Heart left ventricle (tissue), 16 donors: ENCODE data around the gene DNAJB12. TPM values are rescaled to one million over a fixed set of nuclear protein-coding genes. Genes with fewer than 3 reads are reported as not detected.
"Not testable (repeated sequence)": the region's sequence is repeated elsewhere in the genome, so short reads cannot be mapped to it uniquely, and the experiment has no call there.

ENCODE experiments used
- ATAC-seq, 4 donors: fragments of 200-7000 bp; cut with Tn5 transposase; one replicate each; pipeline ENCODE4 v1.9.1; 2020 to 2022; ENCODE audit warnings: moderate library complexity in 4 of 4, mild to moderate bottlenecking in 3 of 4, moderate number of reproducible peaks in 1 of 4
- DNase-seq, 5 donors: peaks; one replicate each; pipeline ENCODE4 v3.0.0-alpha.2; 2020
- H3K27ac ChIP-seq, 12 donors: fragments of 200-600 bp; sonication (generic) in 4 of 12; one replicate each; pipeline versions ENCODE4 v1.5.0 to v1.8.0; 2016 to 2022; ENCODE audit warnings: mild to moderate bottlenecking in 2 of 12
- H3K27me3 ChIP-seq, 9 donors: fragments of 200-600 bp; sonication (generic) in 2 of 9; one replicate each; pipeline versions ENCODE4 v1.5.1 to v1.8.0; 2016 to 2022; ENCODE audit warnings: mild to moderate bottlenecking in 3 of 9
- H3K36me3 ChIP-seq, 9 donors: fragments of 200-600 bp; sonication (generic) in 2 of 9; one replicate each; pipeline versions ENCODE4 v1.5.0 to v1.8.0; 2018 to 2022; ENCODE audit warnings: mild to moderate bottlenecking in 2 of 9
- H3K4me1 ChIP-seq, 12 donors: fragments of 200-600 bp; sonication (generic) in 4 of 12; one replicate each; pipeline versions ENCODE4 v1.5.0 to v1.8.0; 2016 to 2022; ENCODE audit warnings: mild to moderate bottlenecking in 3 of 12
- H3K4me3 ChIP-seq, 12 donors: fragments of 200-600 bp; sonication (generic) in 4 of 12; one replicate each; pipeline versions ENCODE4 v1.5.0 to v1.8.0; 2017 to 2022; ENCODE audit warnings: mild to moderate bottlenecking in 9 of 12, moderate library complexity in 4 of 12
- H3K9me3 ChIP-seq, 12 donors: fragments of 200-600 bp; sonication (generic) in 4 of 12; one replicate each; pipeline versions ENCODE4 v1.5.0 to v1.8.0; 2016 to 2022; ENCODE audit warnings: mild to moderate bottlenecking in 1 of 12
- CTCF ChIP-seq, 12 donors: fragments of 200-600 bp; sonication (generic) in 4 of 12; IDR thresholded peaks; one replicate each; pipeline versions ENCODE4 v1.5.0 to v1.8.0; 2018 to 2022; ENCODE audit warnings: antibody characterized with exemption in 12 of 12, mild to moderate bottlenecking in 5 of 12
- POLR2A ChIP-seq, 2 donors: fragments of 450-650 bp; IDR thresholded peaks; one replicate each; pipeline ENCODE4 v1.6.1; 2017; ENCODE audit warnings: antibody characterized with exemption in 2 of 2, mild to moderate bottlenecking in 2 of 2, moderate library complexity in 2 of 2
- WGBS, 4 donors: extraction: QIAGEN DNeasy Blood & Tissue Kit in 2 of 4; methylation state at CpG; one replicate each; pipeline versions ENCODE4 v1.1.5 to v1.1.7; 2013 to 2018; 5-methylcytosine and 5-hydroxymethylcytosine counted together
- intact Hi-C, 10 donors: fragments of 100-400 bp; cut with DNase I; formaldehyde crosslinking; loops; one replicate each; pipeline versions ENCODE4 v1.11.1 to v1.14.2; 2022
- polyA plus RNA-seq, 2 donors: library from polyadenylated mRNA; stranded (reverse); fragments of 200-250 nt; gene quantifications; one replicate each; pipeline ENCODE4 v1.2.3, GENCODE V29; 2013
- total RNA-seq, 9 donors: library from RNA; depleted of rRNA in 2 of 9; stranded (reverse); fragments of >200 nt in 2 of 9; fragmentation: NEBNext Ultra II Directional in 3 of 9; extraction: Animal tissue kit (Norgen Biotek cat#: 25700) in 3 of 9; gene quantifications; one replicate each; pipeline versions ENCODE4 v1.1.0 to v1.2.4, GENCODE V29; 2016 to 2023
- donor health status: ischemic (EF 13 %, LVEDD 7.1; RV severe dilation, severe dysfunction).
- donor health status: healthy with polysubstance abuse.
- donor health status: DM: no; HTN: yes; CAD: no.
- donor health status: DM: no; HTN: no; CAD: no.
- donor health status: ischemic (EF 25% LVEDD 6.9; RV normal size, moderate dysfunction).
- donor health status: ischemic (EF 25% LVEDD 5.7; RV mildly dilated, moderate dysfunction).
- donor health status: healthy.
- donor health status: DM: yes; HTN: yes; CAD: no.
- donor health status: ischemic (EF 35%, LVEDD 5.7; RV mildly dilated, moderate dysfunction).
- donor health status: nonischemic (EF 11% LVEDD 7.7; RV severe dilation, severe dysfunction).
- donor health status: DM: yes; HTN: yes; CAD: no.
- donor health status: PGD.
- donor health status: ischemic (EF 29% LVEDD 5.4; RV normal size, mild dysfunction).
- donor health status: nonischemic (EF 23%, LVEDD 6.1; RV moderate dilation, normal function).

Gene DNAJB12
- total and polyA plus RNA-seq, 11 donors: 21.1 to 42.5 (median 29.1) TPM

GRCh38 chr10:72325243-72326175 is 29.2 kb downstream of the DNAJB12 start:
- peak in 1 of 2 donors; percentile 26 for TF ChIP-seq POLR2A (IDR thresholded peaks at IDR 0.05)
- intact Hi-C loops: loop anchor here in 6 of 10 donors (1.0 to 10.0 kb wide), 13 partner anchors 20 to 363 kb away; partner anchors contain the start of genes CHST3 (in 1 of the 6) and DDIT4 (in 1 of the 6)
- not testable (repeated sequence) for H3K27me3 ChIP-seq, H3K36me3 ChIP-seq, H3K9me3 ChIP-seq
- ATAC-seq (peak; percentile 21 to 68 (median 32)), DNase-seq (peak; percentile 79 to 84 (median 82))
- WGBS, 4 donors: 50 to 68% (median 61%) methylated on average over 39 to 49 of the region's 49 CpGs
- Histone ChIP-seq H3K4me1 (peaks cover 11 to 95% (median 48%) of the 10 kb centered on the region in 12 donors), H3K4me3 (peak overlapping the region in 10 of 12 donors; percentile 0 to 37 (median 21)), H3K27ac (peak overlapping the region; percentile 54 to 91 (median 82))

- Histone ChIP-seq H3K36me3 (no peaks in the 10 kb centered on the region), H3K4me1 (peaks cover 14 to 91% (median 60%) of the 10 kb centered on the region in 12 donors), H3K27ac (no peak overlapping the region), H3K4me3 (no peak overlapping the region), H3K9me3 (no peaks in the 10 kb centered on the region), H3K27me3 (no peaks in the 10 kb centered on the region)
- DNase-seq: no peak
- intact Hi-C loops: loop anchor here in 3 of 10 donors (2.0 to 10.0 kb wide), 4 partner anchors 25 to 89 kb away; partner anchors contain the start of gene DDIT4 (in 1 of the 3)
- ATAC-seq: no peak
- TF ChIP-seq CTCF (IDR thresholded peaks at IDR 0.05): no peak
- no peak for TF ChIP-seq POLR2A (IDR thresholded peaks at IDR 0.05)
- WGBS, 4 donors: 73 to 82% (median 76%) methylated on average over 10 to 12 of the region's 12 CpGs
These were observed 30.9 kb downstream of the DNAJB12 start for GRCh38 chr10:72323771-72324191.

DNA sequence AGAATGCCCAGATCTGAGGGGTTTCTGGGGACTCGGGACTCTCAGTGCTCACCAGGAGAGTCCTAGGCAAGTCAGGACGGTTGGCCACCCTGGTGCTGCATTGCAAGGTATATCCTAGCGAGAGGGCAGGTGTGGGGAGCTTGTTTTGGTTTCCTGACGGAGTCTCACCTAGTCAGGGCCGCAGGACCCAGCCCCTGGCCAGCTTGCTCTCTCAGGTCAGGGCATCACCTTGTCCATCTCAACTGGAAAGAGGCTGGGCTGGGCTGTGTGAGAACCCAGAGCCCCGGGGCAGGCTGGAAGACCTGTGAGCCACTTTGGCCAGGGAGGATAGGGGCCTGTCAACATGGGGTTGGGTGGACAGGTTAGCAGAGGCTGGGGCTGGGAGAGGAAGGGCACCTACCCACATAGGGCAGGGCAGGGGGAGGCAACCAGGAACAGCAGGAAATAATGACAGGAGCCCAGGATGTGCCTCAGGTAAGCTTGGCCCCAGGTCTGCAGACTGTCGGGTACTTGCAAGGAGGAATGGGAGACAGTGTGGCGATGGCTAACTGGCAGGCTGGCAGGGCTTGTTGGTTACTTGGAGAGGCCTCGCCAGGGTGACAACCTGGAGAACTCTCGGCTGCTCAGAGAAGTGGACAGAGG is 31.5 kb downstream of the DNAJB12 start:
- TF ChIP-seq CTCF (IDR thresholded peaks at IDR 0.05): no peak
- no peak for TF ChIP-seq POLR2A (IDR thresholded peaks at IDR 0.05)
- Histone ChIP-seq H3K36me3 (no peaks in the 10 kb centered on the region), H3K27ac (no peak overlapping the region), H3K4me3 (no peak overlapping the region), H3K4me1 (peaks cover 14 to 91% (median 58%) of the 10 kb centered on the region in 12 donors), H3K9me3 (no peaks in the 10 kb centered on the region), H3K27me3 (no peaks in the 10 kb centered on the region)
- ATAC-seq (no peak), DNase-seq (no peak)
- WGBS, 4 donors: 96 to 97% (median 96%) methylated on average over 8 to 10 of the region's 10 CpGs
- intact Hi-C loops: loop anchor here in 2 of 10 donors (5.0 to 10.0 kb wide), 3 partner anchors 46 to 88 kb away; partner anchors contain the start of gene DDIT4 (in 1 of the 2)

GRCh38 chr10:72322280-72323058 is 32.2 kb downstream of the DNAJB12 start:
- no peak overlapping the region for H3K4me3 ChIP-seq
- no peaks in the 10 kb centered on the region for H3K27me3 ChIP-seq
- intact Hi-C loops: loop anchor here in 2 of 10 donors (5.0 to 10.0 kb wide), 3 partner anchors 45 to 88 kb away; partner anchors contain the start of gene DDIT4 (in 1 of the 2)
- peak overlapping the region in 1 of 12 donors; percentile 27 for H3K27ac ChIP-seq
- no peaks in the 10 kb centered on the region for H3K36me3 ChIP-seq
- 89 to 94% (median 92%) methylated on average over 6 to 16 of the region's 16 CpGs for WGBS, 4 donors
- TF ChIP-seq POLR2A (IDR thresholded peaks at IDR 0.05): no peak
- TF ChIP-seq CTCF (IDR thresholded peaks at IDR 0.05): no peak
- H3K9me3 ChIP-seq: no peaks in the 10 kb centered on the region
- ATAC-seq (no peak), DNase-seq (peak in 1 of 5 donors; percentile 63)
- peaks cover 8 to 91% (median 54%) of the 10 kb centered on the region in 12 donors for H3K4me1 ChIP-seq
